Activated T-cell treated with anti-CD3 and anti-CD28 coated beads for 4 hours (primary cell): ENCODE data around the gene HUWE1.
"Not testable (repeated sequence)": the region's sequence is repeated elsewhere in the genome, so short reads cannot be mapped to it uniquely, and the experiment has no call there.

Experiments used
- DNase-seq: peaks from one replicate; pipeline ENCODE4 v3.0.0-alpha.2; 2020

The HUWE1 gene

GRCh38 chrX:53686151-53686885, at the start of gene HUWE1:
Gene HUWE1, minus strand, starts transcription at chrX:53686719. Its CDS starts 32,612 bp downstream, at chrX:53654107.
- DNase-seq, result peak; percentile 79

- DNase-seq, result no peak
These were observed 46.3 kb upstream of the HUWE1 start for GRCh38 chrX:53732797-53733196.

DNA sequence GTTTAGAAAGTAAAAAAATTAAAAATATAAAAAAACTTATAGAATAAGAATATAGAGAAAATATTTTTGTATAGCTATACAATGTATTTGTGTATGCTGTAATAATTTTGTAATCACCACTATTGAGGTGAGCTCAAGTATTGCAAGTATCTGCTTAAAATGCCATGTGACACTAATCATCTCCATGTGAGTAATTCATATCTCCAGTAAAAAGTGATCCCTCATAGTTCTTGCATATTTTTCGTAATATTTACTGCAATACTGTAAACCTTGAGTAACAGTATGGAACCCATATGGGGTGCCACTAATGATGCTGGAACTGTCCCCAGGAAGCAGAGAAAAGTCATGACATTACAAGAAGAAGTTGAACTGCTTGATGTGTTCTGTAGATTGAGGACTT, 43.2 kb upstream of the HUWE1 start:
- no peak for DNase-seq

- no peak for DNase-seq
These were observed 42.0 kb upstream of the HUWE1 start for GRCh38 chrX:53728506-53728905.

DNA sequence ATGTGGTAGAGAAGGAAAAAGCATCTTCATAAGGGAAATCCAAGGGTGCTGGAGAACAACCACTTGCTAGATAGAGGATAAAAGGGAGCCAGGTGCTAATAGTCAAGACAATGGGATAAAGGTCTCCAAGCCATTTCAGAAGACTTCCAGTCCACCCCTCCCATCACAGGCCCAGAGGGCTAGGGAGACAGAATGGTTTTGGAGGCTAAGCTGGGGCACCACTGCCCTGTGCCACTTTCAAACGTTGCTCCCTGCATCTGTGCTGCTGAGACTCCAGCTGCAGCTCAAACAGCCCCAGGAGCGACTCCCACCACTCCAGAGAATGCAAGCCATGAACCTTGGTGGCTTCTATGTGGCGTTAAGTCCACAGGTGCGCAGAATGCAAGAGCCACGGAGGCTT, 38.4 kb upstream of the HUWE1 start:
- DNase-seq, result no peak

GRCh38 chrX:53723381-53723780, 36.9 kb upstream of the HUWE1 start:
- no peak for DNase-seq

GRCh38 chrX:53721610-53722009, 35.1 kb upstream of the HUWE1 start:
- not testable (repeated sequence) for DNase-seq

DNA sequence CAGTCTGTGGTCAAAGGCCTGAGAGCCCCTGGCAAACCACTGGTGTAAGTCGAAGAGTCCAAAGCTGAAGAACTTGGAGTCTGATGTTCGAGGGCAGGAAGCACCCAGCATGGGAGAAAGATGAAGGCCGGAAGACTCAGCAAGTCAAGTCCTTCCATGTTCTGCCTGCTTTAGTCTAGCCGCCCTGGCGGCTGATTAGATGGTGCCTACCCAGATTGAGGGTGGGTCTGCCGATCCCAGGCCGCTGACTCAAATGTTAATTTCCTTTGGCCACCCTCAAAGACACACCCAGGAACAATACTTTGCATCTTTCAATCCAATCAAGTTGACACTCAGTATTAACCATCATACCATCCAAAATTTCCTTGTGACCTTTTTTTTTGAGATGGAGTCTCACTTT, 33.1 kb upstream of the HUWE1 start:
- not testable (repeated sequence) for DNase-seq

- no peak for DNase-seq
These were observed 31.6 kb upstream of the HUWE1 start for GRCh38 chrX:53718073-53718472.

DNA sequence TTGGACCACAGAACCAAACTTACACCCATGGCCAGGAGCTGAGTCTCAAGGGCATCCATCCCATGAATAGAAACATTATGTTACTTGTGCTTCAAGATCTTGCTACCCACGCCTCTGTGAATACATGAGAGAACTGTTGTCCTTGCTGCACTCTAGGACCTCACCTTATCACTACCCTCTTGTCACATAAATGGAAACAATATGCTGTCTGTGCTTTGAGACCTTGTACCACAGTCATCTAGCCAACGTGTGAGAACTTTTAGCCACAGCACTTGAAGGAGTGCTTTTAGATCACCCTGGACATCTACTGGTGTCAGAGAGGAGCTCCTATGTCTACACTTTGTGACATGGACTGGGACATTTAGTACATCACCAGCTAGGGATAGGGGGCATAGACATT, 30.7 kb upstream of the HUWE1 start:
- DNase-seq, result no peak

DNA sequence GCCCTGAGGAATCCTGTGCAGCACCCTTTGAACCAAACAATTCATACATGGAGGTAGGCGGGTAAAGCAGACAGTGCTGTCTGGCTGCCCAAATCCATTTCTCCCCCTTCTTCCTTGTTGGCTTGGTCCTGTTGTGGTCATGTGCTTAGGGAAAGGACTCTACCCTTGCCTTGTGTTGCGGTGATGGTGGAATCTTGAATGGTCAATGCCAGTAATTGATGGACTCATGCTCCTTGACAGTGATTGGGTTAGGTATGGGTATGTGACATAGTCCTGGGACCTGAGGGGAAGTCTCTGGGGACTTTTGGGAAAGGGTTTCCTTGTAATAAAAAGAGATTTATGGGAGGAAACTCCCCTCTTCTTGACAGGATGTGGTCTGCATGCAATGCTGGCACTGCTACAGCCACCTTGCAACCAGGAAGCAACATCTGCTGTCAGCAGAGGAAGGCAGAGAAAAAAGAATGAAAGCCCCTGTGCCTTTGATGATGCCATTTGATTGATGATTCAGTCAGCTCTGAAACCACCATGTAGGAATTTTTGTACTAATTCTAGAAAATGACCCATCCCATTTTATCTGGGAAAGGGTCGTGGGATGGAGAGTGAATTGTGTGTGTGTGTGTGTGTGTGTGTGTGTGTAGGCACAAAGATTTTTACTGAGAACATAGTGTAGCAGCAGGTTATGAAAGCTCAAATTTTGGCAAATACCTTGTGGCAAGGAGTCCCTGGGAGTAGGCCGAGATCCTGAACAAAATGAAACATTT, 30.0 kb upstream of the HUWE1 start:
- DNase-seq, result peak; percentile 27

- no peak for DNase-seq
These were observed 28.9 kb upstream of the HUWE1 start for GRCh38 chrX:53715346-53715924.

DNA sequence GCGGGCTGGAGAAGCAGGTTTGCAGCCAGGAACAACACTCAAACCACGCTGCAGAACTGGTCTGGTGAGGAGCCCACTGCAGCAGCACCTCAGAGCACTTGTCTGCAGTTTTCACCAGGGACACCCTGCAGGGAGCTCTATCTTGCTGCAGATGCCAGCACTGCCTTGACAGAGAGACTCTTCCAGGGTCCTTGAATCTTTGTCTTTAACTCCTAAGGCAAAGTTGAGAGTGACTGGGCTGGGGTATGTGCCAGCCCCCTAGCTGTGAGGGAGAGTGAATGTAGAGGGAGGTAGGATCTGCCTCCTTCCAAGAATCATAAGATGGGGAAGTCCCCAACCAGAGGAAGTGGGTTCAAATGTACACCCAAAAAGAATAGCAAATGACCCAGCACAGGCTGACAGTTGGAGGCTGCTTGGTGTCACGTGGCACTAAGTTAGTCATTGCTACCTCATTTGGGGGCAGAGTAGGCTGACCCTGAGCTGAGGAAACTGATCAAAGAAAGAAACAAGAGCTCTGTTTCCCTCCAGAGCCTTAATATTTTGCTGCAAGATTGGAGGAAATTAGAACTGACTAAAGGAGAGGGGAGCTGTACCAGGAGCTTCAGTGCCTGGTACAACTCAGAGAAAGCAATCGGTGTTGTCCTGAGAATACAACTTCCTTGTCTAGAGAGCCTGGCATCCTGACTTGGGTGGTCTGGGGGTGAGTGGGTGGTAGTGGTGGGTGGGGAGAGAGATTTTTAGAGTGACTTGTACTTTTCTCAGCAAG, 28.2 kb upstream of the HUWE1 start:
- DNase-seq, result peak; percentile 38

GRCh38 chrX:53713987-53714579, 27.6 kb upstream of the HUWE1 start:
- no peak for DNase-seq

GRCh38 chrX:53711436-53711835, 24.9 kb upstream of the HUWE1 start:
- DNase-seq, result no peak

DNA sequence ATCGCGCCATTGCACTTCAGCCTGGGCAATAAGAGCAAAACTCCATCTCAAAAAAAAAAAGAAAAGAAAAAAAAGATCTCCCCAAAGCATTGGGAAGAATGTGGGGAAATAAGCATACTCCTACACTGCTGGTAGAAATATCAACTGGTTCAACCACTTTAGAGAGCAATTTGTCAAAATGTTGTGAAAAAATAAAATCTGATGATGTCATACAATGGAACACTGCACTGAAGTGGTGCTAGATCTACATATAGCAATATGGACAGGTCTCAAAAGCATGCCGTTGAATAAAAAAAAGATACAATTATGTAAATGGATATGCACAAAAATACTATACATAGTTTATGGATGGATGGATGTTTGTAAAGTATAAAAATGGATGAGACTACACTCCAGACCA, 18.3 kb upstream of the HUWE1 start:
- DNase-seq, result no peak

GRCh38 chrX:53704294-53704693, 17.8 kb upstream of the HUWE1 start:
- DNase-seq, result no peak

DNA sequence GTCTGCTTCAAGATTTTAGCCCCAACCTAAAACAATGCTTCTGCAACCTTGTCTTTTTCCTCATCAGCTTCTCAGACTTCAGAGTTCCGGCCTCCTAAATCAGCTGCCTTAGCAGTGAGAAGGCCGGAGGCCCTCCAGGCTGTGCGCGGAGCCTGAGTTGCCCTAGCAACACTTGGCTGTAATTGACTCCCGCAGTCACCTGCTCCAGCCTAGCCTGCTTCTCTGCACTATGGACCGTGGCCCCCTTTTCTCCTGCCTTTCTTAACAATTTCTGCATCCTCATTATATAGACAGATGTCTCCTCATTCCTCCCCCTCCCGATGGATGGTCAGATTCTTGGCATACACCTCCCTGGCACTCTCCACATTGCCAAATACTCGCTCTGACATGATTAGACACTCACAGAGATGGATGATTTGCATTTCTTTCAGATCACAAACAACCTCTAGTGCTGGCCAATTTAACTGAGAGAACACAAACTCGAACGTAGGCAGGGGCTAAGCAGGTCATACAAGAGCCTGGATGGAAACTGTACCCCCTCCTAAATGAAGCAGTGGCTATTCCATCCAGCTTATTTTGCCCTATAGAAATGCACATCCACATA, 9.5 kb upstream of the HUWE1 start:
- DNase-seq, result no peak

- DNase-seq, result no peak
These were observed 8.1 kb upstream of the HUWE1 start for GRCh38 chrX:53694642-53695041.

GRCh38 chrX:53688300-53688699, 1.8 kb upstream of the HUWE1 start:
- no peak for DNase-seq

GRCh38 chrX:53685711-53686110, 808 bp downstream of the HUWE1 start:
- DNase-seq, result no peak

- no peak for DNase-seq
These were observed 1.9 kb downstream of the HUWE1 start for GRCh38 chrX:53684415-53685192.
